Measurements from ENCODE around the gene WASF3.

WASF3 gene

GRCh38 chr13:26660766-26661165, 103.3 kb downstream of the WASF3 start:
- Histone ChIP-seq H3K79me1 (ENCODE audit: low read depth, low read length) (peaks cover 4% of the 10 kb centered on the region), H2BK120ac (ENCODE audit: low read depth, low read length) (no peak overlapping the region), H2AK5ac (ENCODE audit: low read depth, low read length) (no peak overlapping the region), H3K27ac (replicated peaks; ENCODE audit: low read length) (no peak overlapping the region), H3K18ac (ENCODE audit: low read length) (no peak overlapping the region), H3K9ac (ENCODE audit: low read depth, low read length, poor library complexity) (no peak overlapping the region), H2BK15ac (ENCODE audit: low read length) (no peak overlapping the region), H3K27me3 (ENCODE audit: control insufficient read depth in 3 of 3, insufficient read depth in 3 of 3, low read depth in 1 of 3, low read length in 3 of 3) (no peaks in the 10 kb centered on the region), H4K91ac (ENCODE audit: low read depth, low read length, poor library complexity) (no peak overlapping the region), H3K23ac (ENCODE audit: low read depth, low read length, poor library complexity) (no peak overlapping the region), H3K4me1 (ENCODE audit: control insufficient read depth in 2 of 2, insufficient read depth in 1 of 2, low read depth in 1 of 2, low read length in 2 of 2) (peaks cover 2 to 23% of the 10 kb centered on the region in 2 donors), H4K8ac (ENCODE audit: low read depth, low read length) (no peak overlapping the region), H2BK12ac (ENCODE audit: low read length) (no peak overlapping the region), H3K4me2 (ENCODE audit: insufficient read depth, low read length, poor library complexity, severe bottlenecking) (no peak overlapping the region), H2BK5ac (ENCODE audit: low read length) (no peak overlapping the region), H2AFZ (ENCODE audit: low read length) (no peak overlapping the region), H3K4ac (ENCODE audit: low read length) (no peak overlapping the region), H3K36me3 (replicated peaks in 1 of 2; ENCODE audit: control insufficient read depth in 2 of 2, insufficient read depth in 2 of 2, low read length in 2 of 2) (peaks cover 0 to 2% of the 10 kb centered on the region in 2 donors), H3K4me3 (ENCODE audit: low read length in 2 of 2) (no peak overlapping the region), H3K9me3 (replicated peaks in 1 of 2; ENCODE audit: control insufficient read depth in 2 of 2, insufficient read depth in 1 of 2, low read depth in 1 of 2, low read length in 2 of 2) (no peaks in the 10 kb centered on the region), H3K14ac (ENCODE audit: low read length) (no peak overlapping the region)
- no peak for DNase-seq (ENCODE audit: low spot score)
- no CpG with 5 or more reads among the region's 6 CpGs for WGBS, 2 donors (ENCODE audit: extremely low coverage in 2 of 2, insufficient read length in 2 of 2, insufficient replicate concordance in 1 of 2)

DNA sequence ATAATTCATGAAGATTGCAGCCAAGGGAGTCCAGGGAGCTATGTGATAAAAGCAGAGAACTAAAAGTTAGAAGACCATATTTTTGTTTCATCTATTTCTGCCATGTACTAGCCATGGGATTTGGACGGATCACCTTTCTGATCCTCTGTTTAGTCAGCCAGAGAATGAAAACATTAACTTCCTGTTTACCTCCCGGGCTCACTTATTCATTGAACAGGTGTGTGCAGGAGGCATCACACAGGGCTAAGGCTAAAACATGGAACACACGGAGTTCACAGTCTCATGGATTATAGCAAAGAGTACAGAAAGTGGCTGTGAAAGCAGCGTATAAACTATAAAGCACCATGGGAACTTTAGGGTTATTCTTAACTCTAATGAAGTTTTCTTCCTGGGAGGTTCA, 106.3 kb downstream of the WASF3 start:
- Histone ChIP-seq H3K9me3 (replicated peaks in 1 of 2; ENCODE audit: control insufficient read depth in 2 of 2, insufficient read depth in 1 of 2, low read depth in 1 of 2, low read length in 2 of 2) (peaks cover 0 to 1% of the 10 kb centered on the region in 2 donors), H2AFZ (ENCODE audit: low read length) (no peak overlapping the region), H3K23ac (ENCODE audit: low read depth, low read length, poor library complexity) (no peak overlapping the region), H3K4me2 (ENCODE audit: insufficient read depth, low read length, poor library complexity, severe bottlenecking) (no peak overlapping the region), H2BK15ac (ENCODE audit: low read length) (no peak overlapping the region), H3K79me1 (ENCODE audit: low read depth, low read length) (peaks cover 7% of the 10 kb centered on the region), H2BK12ac (ENCODE audit: low read length) (no peak overlapping the region), H3K4me3 (ENCODE audit: low read length in 2 of 2) (no peak overlapping the region), H4K8ac (ENCODE audit: low read depth, low read length) (no peak overlapping the region), H3K14ac (ENCODE audit: low read length) (no peak overlapping the region), H2AK5ac (ENCODE audit: low read depth, low read length) (no peak overlapping the region), H3K18ac (ENCODE audit: low read length) (no peak overlapping the region), H3K4me1 (ENCODE audit: control insufficient read depth in 2 of 2, insufficient read depth in 1 of 2, low read depth in 1 of 2, low read length in 2 of 2) (peaks cover 0 to 19% of the 10 kb centered on the region in 2 donors), H4K91ac (ENCODE audit: low read depth, low read length, poor library complexity) (no peak overlapping the region), H3K27me3 (ENCODE audit: control insufficient read depth in 3 of 3, insufficient read depth in 3 of 3, low read depth in 1 of 3, low read length in 3 of 3) (no peaks in the 10 kb centered on the region), H3K27ac (replicated peaks; ENCODE audit: low read length) (no peak overlapping the region), H2BK5ac (ENCODE audit: low read length) (no peak overlapping the region), H3K9ac (ENCODE audit: low read depth, low read length, poor library complexity) (no peak overlapping the region), H3K4ac (ENCODE audit: low read length) (no peak overlapping the region), H3K36me3 (replicated peaks in 1 of 2; ENCODE audit: control insufficient read depth in 2 of 2, insufficient read depth in 2 of 2, low read length in 2 of 2) (peaks cover 6 to 20% of the 10 kb centered on the region in 2 donors), H2BK120ac (ENCODE audit: low read depth, low read length) (no peak overlapping the region)
- no peak for DNase-seq (ENCODE audit: low spot score)
- WGBS, 2 donors (ENCODE audit: extremely low coverage in 2 of 2, insufficient read length in 2 of 2, insufficient replicate concordance in 1 of 2): no CpG with 5 or more reads among the region's 4 CpGs

GRCh38 chr13:26664286-26664685, 106.8 kb downstream of the WASF3 start:
- no peak overlapping the region for H2BK15ac ChIP-seq (ENCODE audit: low read length)
- H3K79me1 ChIP-seq (ENCODE audit: low read depth, low read length): peaks cover 7% of the 10 kb centered on the region
- no peak overlapping the region for H2BK120ac ChIP-seq (ENCODE audit: low read depth, low read length)
- H3K27ac ChIP-seq (replicated peaks; ENCODE audit: low read length): no peak overlapping the region
- H4K8ac ChIP-seq (ENCODE audit: low read depth, low read length): no peak overlapping the region
- DNase-seq (ENCODE audit: low spot score): no peak
- no peak overlapping the region for H3K4ac ChIP-seq (ENCODE audit: low read length)
- no peaks in the 10 kb centered on the region for H3K27me3 ChIP-seq (ENCODE audit: control insufficient read depth in 3 of 3, insufficient read depth in 3 of 3, low read depth in 1 of 3, low read length in 3 of 3)
- no peak overlapping the region for H2BK12ac ChIP-seq (ENCODE audit: low read length)
- peaks cover 0 to 15% of the 10 kb centered on the region in 2 donors for H3K4me1 ChIP-seq (ENCODE audit: control insufficient read depth in 2 of 2, insufficient read depth in 1 of 2, low read depth in 1 of 2, low read length in 2 of 2)
- H3K9ac ChIP-seq (ENCODE audit: low read depth, low read length, poor library complexity): no peak overlapping the region
- H3K36me3 ChIP-seq (replicated peaks in 1 of 2; ENCODE audit: control insufficient read depth in 2 of 2, insufficient read depth in 2 of 2, low read length in 2 of 2): peaks cover 6 to 21% of the 10 kb centered on the region in 2 donors
- no peak overlapping the region for H4K91ac ChIP-seq (ENCODE audit: low read depth, low read length, poor library complexity)
- no peak overlapping the region for H2AFZ ChIP-seq (ENCODE audit: low read length)
- no peak overlapping the region for H2BK5ac ChIP-seq (ENCODE audit: low read length)
- WGBS, 2 donors (ENCODE audit: extremely low coverage in 2 of 2, insufficient read length in 2 of 2, insufficient replicate concordance in 1 of 2): no CpG with 5 or more reads among the region's 2 CpGs
- no peak overlapping the region for H2AK5ac ChIP-seq (ENCODE audit: low read depth, low read length)
- H3K9me3 ChIP-seq (replicated peaks in 1 of 2; ENCODE audit: control insufficient read depth in 2 of 2, insufficient read depth in 1 of 2, low read depth in 1 of 2, low read length in 2 of 2): peaks cover 0 to 1% of the 10 kb centered on the region in 2 donors
- no peak overlapping the region for H3K14ac ChIP-seq (ENCODE audit: low read length)
- H3K23ac ChIP-seq (ENCODE audit: low read depth, low read length, poor library complexity): no peak overlapping the region
- no peak overlapping the region for H3K4me2 ChIP-seq (ENCODE audit: insufficient read depth, low read length, poor library complexity, severe bottlenecking)
- H3K18ac ChIP-seq (ENCODE audit: low read length): no peak overlapping the region
- H3K4me3 ChIP-seq (ENCODE audit: low read length in 2 of 2): no peak overlapping the region

- no peak overlapping the region for H2BK5ac ChIP-seq (ENCODE audit: low read length)
- H3K4me1 ChIP-seq (ENCODE audit: control insufficient read depth in 2 of 2, insufficient read depth in 1 of 2, low read depth in 1 of 2, low read length in 2 of 2): peaks cover 0 to 10% of the 10 kb centered on the region in 2 donors
- DNase-seq (ENCODE audit: low spot score): no peak
- H2BK15ac ChIP-seq (ENCODE audit: low read length): no peak overlapping the region
- H3K9me3 ChIP-seq (replicated peaks in 1 of 2; ENCODE audit: control insufficient read depth in 2 of 2, insufficient read depth in 1 of 2, low read depth in 1 of 2, low read length in 2 of 2): peaks cover 0 to 1% of the 10 kb centered on the region in 2 donors
- no peak overlapping the region for H3K4ac ChIP-seq (ENCODE audit: low read length)
- no peak overlapping the region for H2BK12ac ChIP-seq (ENCODE audit: low read length)
- no peak overlapping the region for H4K91ac ChIP-seq (ENCODE audit: low read depth, low read length, poor library complexity)
- no peak overlapping the region for H3K23ac ChIP-seq (ENCODE audit: low read depth, low read length, poor library complexity)
- H2BK120ac ChIP-seq (ENCODE audit: low read depth, low read length): no peak overlapping the region
- H3K18ac ChIP-seq (ENCODE audit: low read length): no peak overlapping the region
- H2AFZ ChIP-seq (ENCODE audit: low read length): no peak overlapping the region
- no peak overlapping the region for H3K14ac ChIP-seq (ENCODE audit: low read length)
- H3K36me3 ChIP-seq (replicated peaks in 1 of 2; ENCODE audit: control insufficient read depth in 2 of 2, insufficient read depth in 2 of 2, low read length in 2 of 2): peaks cover 6 to 21% of the 10 kb centered on the region in 2 donors
- no CpG with 5 or more reads among the region's 3 CpGs for WGBS, 2 donors (ENCODE audit: extremely low coverage in 2 of 2, insufficient read length in 2 of 2, insufficient replicate concordance in 1 of 2)
- H4K8ac ChIP-seq (ENCODE audit: low read depth, low read length): no peak overlapping the region
- H3K79me1 ChIP-seq (ENCODE audit: low read depth, low read length): peaks cover 4% of the 10 kb centered on the region
- no peaks in the 10 kb centered on the region for H3K27me3 ChIP-seq (ENCODE audit: control insufficient read depth in 3 of 3, insufficient read depth in 3 of 3, low read depth in 1 of 3, low read length in 3 of 3)
- H3K27ac ChIP-seq (replicated peaks; ENCODE audit: low read length): no peak overlapping the region
- no peak overlapping the region for H3K4me3 ChIP-seq (ENCODE audit: low read length in 2 of 2)
- no peak overlapping the region for H3K9ac ChIP-seq (ENCODE audit: low read depth, low read length, poor library complexity)
- no peak overlapping the region for H2AK5ac ChIP-seq (ENCODE audit: low read depth, low read length)
- H3K4me2 ChIP-seq (ENCODE audit: insufficient read depth, low read length, poor library complexity, severe bottlenecking): no peak overlapping the region
These were observed 107.4 kb downstream of the WASF3 start for GRCh38 chr13:26664876-26665275.

Measured in neuronal stem cell (in vitro differentiated cells).